ENCODE data around the gene KRTAP10-8.
"Not testable (repeated sequence)": the region's sequence is repeated elsewhere in the genome, so short reads cannot be mapped to it uniquely, and the experiment has no call there.

The KRTAP10-8 gene

GRCh38 chr21:44579056-44579832 lies 32.6 kb upstream of the KRTAP10-8 start:
- DNase-seq: no peak

GRCh38 chr21:44579833-44580144 lies 32.1 kb upstream of the KRTAP10-8 start:
- DNase-seq: no peak

- not testable (repeated sequence) for DNase-seq
These were observed 31.6 kb upstream of the KRTAP10-8 start, which contains the start of gene KRTAP10-5 for GRCh38 chr21:44580231-44580821. KRTAP10-5 (minus strand) TSS chr21:44580604; CDS start chr21:44580578, 26 bp downstream.

GRCh38 chr21:44581158-44581557 lies 30.7 kb upstream of the KRTAP10-8 start:
- no peak for DNase-seq

- no peak for DNase-seq
These were observed 29.8 kb upstream of the KRTAP10-8 start for GRCh38 chr21:44582055-44582454.

GRCh38 chr21:44583089-44583799 lies 28.6 kb upstream of the KRTAP10-8 start:
- no peak for DNase-seq

GRCh38 chr21:44583800-44584147 lies 28.1 kb upstream of the KRTAP10-8 start:
- no peak for DNase-seq

- DNase-seq: no peak
These were observed 26.0 kb upstream of the KRTAP10-8 start for GRCh38 chr21:44585892-44586291.

GRCh38 chr21:44589094-44589493 lies 22.8 kb upstream of the KRTAP10-8 start:
- DNase-seq: no peak

GRCh38 chr21:44589586-44590305 lies 22.1 kb upstream of the KRTAP10-8 start:
- no peak for DNase-seq

GRCh38 chr21:44590311-44590721 lies 21.6 kb upstream of the KRTAP10-8 start:
- DNase-seq: no peak

- not testable (repeated sequence) for DNase-seq
These were observed 20.7 kb upstream of the KRTAP10-8 start for GRCh38 chr21:44590897-44591800.

- not testable (repeated sequence) for DNase-seq
These were observed 20.1 kb upstream of the KRTAP10-8 start for GRCh38 chr21:44591801-44592130.

GRCh38 chr21:44592446-44593311 lies 19.2 kb upstream of the KRTAP10-8 start, which contains the start of gene KRTAP10-6:
KRTAP10-6 (minus strand) TSS chr21:44592505; CDS start chr21:44592484, 21 bp downstream.
- no peak for DNase-seq

- DNase-seq: no peak
These were observed 18.1 kb upstream of the KRTAP10-8 start for GRCh38 chr21:44593598-44594405.

GRCh38 chr21:44594406-44594916 lies 17.4 kb upstream of the KRTAP10-8 start:
- DNase-seq: no peak

GRCh38 chr21:44595524-44595923 lies 16.4 kb upstream of the KRTAP10-8 start:
- no peak for DNase-seq

- no peak for DNase-seq
These were observed 15.7 kb upstream of the KRTAP10-8 start for GRCh38 chr21:44596068-44596725.

GRCh38 chr21:44598061-44598460 lies 13.8 kb upstream of the KRTAP10-8 start:
- DNase-seq: no peak
